ENCODE measurements around the gene BAHD1.

BAHD1 gene

DNA sequence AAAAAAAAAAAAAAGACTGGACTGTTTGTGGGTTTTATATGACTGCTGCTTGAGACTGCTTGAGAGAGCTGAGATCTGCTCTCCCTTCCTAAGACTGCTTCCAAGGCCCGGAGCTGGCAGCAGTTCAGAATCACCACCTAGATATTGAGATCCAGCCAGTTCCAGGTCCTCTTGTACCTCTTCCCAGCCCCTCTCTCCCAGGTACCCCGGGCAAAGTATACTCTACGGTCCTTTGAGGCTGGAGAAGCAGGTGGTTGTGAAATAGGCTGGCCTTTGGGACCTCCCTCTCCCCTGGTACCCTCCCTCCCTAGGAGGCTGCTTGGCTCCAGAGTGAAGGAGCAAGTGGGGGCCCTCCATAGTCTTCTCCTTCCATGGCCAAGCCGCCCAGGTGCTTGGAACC, 12.6 kb upstream of the BAHD1 start:
- H3K9me3 ChIP-seq (ENCODE audit: insufficient read depth, low read depth, low read length): no peaks in the 10 kb centered on the region
- H3K9me2 ChIP-seq (replicated peaks; ENCODE audit: low read depth, low read length): no peaks in the 10 kb centered on the region
- H3K79me2 ChIP-seq (ENCODE audit: insufficient read depth, low read length): no peaks in the 10 kb centered on the region
- no peaks in the 10 kb centered on the region for H3K4me1 ChIP-seq (ENCODE audit: insufficient read depth, low read length, poor library complexity, severe bottlenecking)
- no peak overlapping the region for H3K4me2 ChIP-seq (ENCODE audit: low read depth, low read length, poor library complexity, severe bottlenecking)
- H3K9ac ChIP-seq (ENCODE audit: low read depth, low read length, poor library complexity, severe bottlenecking): no peak overlapping the region
- H3K27me3 ChIP-seq (ENCODE audit: insufficient read depth, low read length, poor library complexity, severe bottlenecking): no peaks in the 10 kb centered on the region
- no peaks in the 10 kb centered on the region for H3K36me3 ChIP-seq (ENCODE audit: insufficient read depth, low read length)
- H2AFZ ChIP-seq (ENCODE audit: low read length): no peak overlapping the region
- TF ChIP-seq, protein P1, sequence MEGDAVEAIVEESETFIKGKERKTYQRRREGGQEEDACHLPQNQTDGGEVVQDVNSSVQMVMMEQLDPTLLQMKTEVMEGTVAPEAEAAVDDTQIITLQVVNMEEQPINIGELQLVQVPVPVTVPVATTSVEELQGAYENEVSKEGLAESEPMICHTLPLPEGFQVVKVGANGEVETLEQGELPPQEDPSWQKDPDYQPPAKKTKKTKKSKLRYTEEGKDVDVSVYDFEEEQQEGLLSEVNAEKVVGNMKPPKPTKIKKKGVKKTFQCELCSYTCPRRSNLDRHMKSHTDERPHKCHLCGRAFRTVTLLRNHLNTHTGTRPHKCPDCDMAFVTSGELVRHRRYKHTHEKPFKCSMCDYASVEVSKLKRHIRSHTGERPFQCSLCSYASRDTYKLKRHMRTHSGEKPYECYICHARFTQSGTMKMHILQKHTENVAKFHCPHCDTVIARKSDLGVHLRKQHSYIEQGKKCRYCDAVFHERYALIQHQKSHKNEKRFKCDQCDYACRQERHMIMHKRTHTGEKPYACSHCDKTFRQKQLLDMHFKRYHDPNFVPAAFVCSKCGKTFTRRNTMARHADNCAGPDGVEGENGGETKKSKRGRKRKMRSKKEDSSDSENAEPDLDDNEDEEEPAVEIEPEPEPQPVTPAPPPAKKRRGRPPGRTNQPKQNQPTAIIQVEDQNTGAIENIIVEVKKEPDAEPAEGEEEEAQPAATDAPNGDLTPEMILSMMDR (conservative IDR thresholded peaks at IDR 0.05; ENCODE audit: low read length): no peak
- no peak for TF ChIP-seq EZH2phosphoT487 (IDR thresholded peaks at IDR 0.05; ENCODE audit: borderline replicate concordance)
- no peak overlapping the region for H3K4me3 ChIP-seq (ENCODE audit: low read length, poor library complexity, severe bottlenecking)
- no peaks in the 10 kb centered on the region for H4K20me1 ChIP-seq (ENCODE audit: insufficient read depth, low read length, poor library complexity, severe bottlenecking)
- H3F3A ChIP-seq (ENCODE audit: low read depth): no peaks in the 10 kb centered on the region

GRCh38 chr15:40429068-40429710, 11.6 kb upstream of the BAHD1 start:
- TF ChIP-seq EZH2phosphoT487 (IDR thresholded peaks at IDR 0.05; ENCODE audit: borderline replicate concordance): no peak
- TF ChIP-seq, protein P1 (conservative IDR thresholded peaks at IDR 0.05; ENCODE audit: low read length): no peak
- Histone ChIP-seq H3F3A (ENCODE audit: low read depth) (no peaks in the 10 kb centered on the region), H3K4me2 (ENCODE audit: low read depth, low read length, poor library complexity, severe bottlenecking) (no peak overlapping the region), H3K9ac (ENCODE audit: low read depth, low read length, poor library complexity, severe bottlenecking) (no peak overlapping the region), H3K9me2 (replicated peaks; ENCODE audit: low read depth, low read length) (no peaks in the 10 kb centered on the region), H3K27me3 (ENCODE audit: insufficient read depth, low read length, poor library complexity, severe bottlenecking) (no peaks in the 10 kb centered on the region), H2AFZ (ENCODE audit: low read length) (no peak overlapping the region), H3K4me1 (ENCODE audit: insufficient read depth, low read length, poor library complexity, severe bottlenecking) (no peaks in the 10 kb centered on the region), H3K4me3 (ENCODE audit: low read length, poor library complexity, severe bottlenecking) (no peak overlapping the region), H3K9me3 (ENCODE audit: insufficient read depth, low read depth, low read length) (no peaks in the 10 kb centered on the region), H3K79me2 (ENCODE audit: insufficient read depth, low read length) (no peaks in the 10 kb centered on the region), H3K36me3 (ENCODE audit: insufficient read depth, low read length) (no peaks in the 10 kb centered on the region), H4K20me1 (ENCODE audit: insufficient read depth, low read length, poor library complexity, severe bottlenecking) (no peaks in the 10 kb centered on the region)

GRCh38 chr15:40430271-40430805, 10.4 kb upstream of the BAHD1 start:
- Histone ChIP-seq H3K4me2 (ENCODE audit: low read depth, low read length, poor library complexity, severe bottlenecking) (no peak overlapping the region), H4K20me1 (ENCODE audit: insufficient read depth, low read length, poor library complexity, severe bottlenecking) (no peaks in the 10 kb centered on the region), H3K27me3 (ENCODE audit: insufficient read depth, low read length, poor library complexity, severe bottlenecking) (no peaks in the 10 kb centered on the region), H3K79me2 (ENCODE audit: insufficient read depth, low read length) (no peaks in the 10 kb centered on the region), H3K4me1 (ENCODE audit: insufficient read depth, low read length, poor library complexity, severe bottlenecking) (no peaks in the 10 kb centered on the region), H3K4me3 (ENCODE audit: low read length, poor library complexity, severe bottlenecking) (no peak overlapping the region), H3F3A (ENCODE audit: low read depth) (no peaks in the 10 kb centered on the region), H3K9me3 (ENCODE audit: insufficient read depth, low read depth, low read length) (no peaks in the 10 kb centered on the region), H3K36me3 (ENCODE audit: insufficient read depth, low read length) (no peaks in the 10 kb centered on the region), H2AFZ (ENCODE audit: low read length) (no peak overlapping the region), H3K9me2 (replicated peaks; ENCODE audit: low read depth, low read length) (no peaks in the 10 kb centered on the region), H3K9ac (ENCODE audit: low read depth, low read length, poor library complexity, severe bottlenecking) (no peak overlapping the region)
- no peak for TF ChIP-seq EZH2phosphoT487 (IDR thresholded peaks at IDR 0.05; ENCODE audit: borderline replicate concordance)
- TF ChIP-seq, protein P1 (conservative IDR thresholded peaks at IDR 0.05; ENCODE audit: low read length): no peak

Data from Loucy (cell line).